HTR-8/SVneo (cell line): ENCODE data around the gene HEPACAM.
A peak's percentile ranks its signal among the peaks of the same experiment; 100 is the strongest.

Experiments
- DNase-seq: peaks from one replicate; pipeline ENCODE4 v3.0.0; 2011; ENCODE audit warnings: low spot score, mixed read lengths; ENCODE audit not compliant: insufficient read length
- FAIRE-seq: peaks from 2 replicates; lab custom pipeline; 2011; peaks lifted over from hg19 to GRCh38; lab: Jason Lieb, UNC

The HEPACAM gene

GRCh38 chr11:124915541-124916369, 20.1 kb downstream of the HEPACAM start:
- FAIRE-seq: no peak
- DNase-seq: no peak

- FAIRE-seq (no peak), DNase-seq (no peak)
These were observed 33.2 kb downstream of the HEPACAM start for GRCh38 chr11:124902616-124903015.

- no peak for FAIRE-seq
These were observed 35.4 kb downstream of the HEPACAM start for GRCh38 chr11:124900464-124900863.

GRCh38 chr11:124899383-124900145, 36.3 kb downstream of the HEPACAM start:
- FAIRE-seq (no peak), DNase-seq (no peak)

More at GRCh38 chr11:124900464-124900863, 35.4 kb downstream of the HEPACAM start:
- peak; percentile 63 for DNase-seq

DNA sequence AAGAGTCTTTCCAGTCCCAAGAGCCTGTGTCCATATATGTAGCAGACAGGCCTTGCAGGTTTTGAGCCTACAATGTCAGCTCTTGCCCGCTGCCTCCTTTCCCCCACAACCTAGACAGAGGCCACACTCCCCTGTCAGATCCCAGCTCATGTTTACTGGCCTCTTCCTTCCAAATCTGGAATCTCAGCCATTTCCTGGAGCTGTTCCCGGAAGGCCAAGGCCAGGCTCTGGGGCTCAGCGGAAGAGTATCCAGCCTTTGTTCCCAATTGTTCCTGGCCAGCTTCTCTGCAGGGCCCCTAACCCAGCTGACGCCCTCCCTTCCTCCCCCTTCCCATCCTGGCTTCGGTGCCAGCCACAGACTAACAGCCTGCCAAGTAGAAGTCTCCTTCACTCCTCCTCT, 37.1 kb downstream of the HEPACAM start:
- no peak for DNase-seq
- no peak for FAIRE-seq

DNA sequence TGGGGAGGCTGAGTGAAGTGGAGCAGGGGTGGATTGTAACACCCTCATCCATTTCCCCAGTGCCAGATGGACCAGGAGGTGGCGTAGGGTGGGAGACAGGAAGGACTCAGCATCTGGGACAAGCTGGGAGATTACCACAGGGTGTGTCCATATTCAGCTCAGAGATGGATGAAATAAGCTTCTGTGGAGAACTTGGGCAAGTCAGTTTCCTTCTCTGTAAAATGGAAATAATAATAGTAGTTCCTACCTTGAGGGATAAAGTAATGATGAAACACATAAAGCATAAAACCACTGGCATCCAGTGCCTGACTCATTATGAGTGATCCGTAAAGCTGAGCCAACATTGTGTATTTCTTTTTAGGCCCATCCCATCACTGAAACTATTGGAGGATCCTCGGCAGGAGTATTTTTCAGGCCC, 37.6 kb downstream of the HEPACAM start:
- DNase-seq (no peak), FAIRE-seq (no peak)

DNA sequence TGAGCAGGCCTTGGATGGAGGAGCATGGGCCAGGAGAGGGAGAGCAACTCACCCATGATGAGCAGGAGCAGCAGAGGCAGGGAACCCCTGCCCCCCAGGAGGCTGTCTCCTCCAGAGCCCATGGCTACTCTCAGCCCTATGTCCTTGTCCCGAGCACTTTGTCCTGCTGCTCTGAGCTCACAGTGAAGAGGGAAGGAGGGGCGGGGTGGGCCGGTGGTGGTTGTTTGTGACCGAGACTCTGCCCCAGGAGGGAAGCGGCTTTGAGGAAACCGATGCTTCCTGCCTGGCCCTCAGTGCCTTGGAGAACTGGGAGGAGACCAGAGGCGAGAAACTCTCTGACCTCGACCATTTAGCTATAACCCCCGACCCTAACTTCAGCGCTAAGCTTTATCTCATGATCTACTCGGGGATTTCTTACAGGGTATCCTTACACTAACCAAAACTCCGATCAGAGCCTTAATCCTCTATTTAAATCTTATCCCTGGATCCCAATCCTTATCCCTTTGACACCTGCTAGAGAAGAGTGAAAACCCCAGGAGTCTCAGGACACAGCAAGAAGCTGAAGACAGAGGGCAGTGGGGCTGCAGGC, 38.1 kb downstream of the HEPACAM start, which contains the start of gene ROBO4:
Gene ROBO4 (minus strand): TSS at position 192 of the 589 bp plus-strand sequence. CDS start 70 bp downstream, at position 122.
- no peak for DNase-seq
- FAIRE-seq: no peak

DNA sequence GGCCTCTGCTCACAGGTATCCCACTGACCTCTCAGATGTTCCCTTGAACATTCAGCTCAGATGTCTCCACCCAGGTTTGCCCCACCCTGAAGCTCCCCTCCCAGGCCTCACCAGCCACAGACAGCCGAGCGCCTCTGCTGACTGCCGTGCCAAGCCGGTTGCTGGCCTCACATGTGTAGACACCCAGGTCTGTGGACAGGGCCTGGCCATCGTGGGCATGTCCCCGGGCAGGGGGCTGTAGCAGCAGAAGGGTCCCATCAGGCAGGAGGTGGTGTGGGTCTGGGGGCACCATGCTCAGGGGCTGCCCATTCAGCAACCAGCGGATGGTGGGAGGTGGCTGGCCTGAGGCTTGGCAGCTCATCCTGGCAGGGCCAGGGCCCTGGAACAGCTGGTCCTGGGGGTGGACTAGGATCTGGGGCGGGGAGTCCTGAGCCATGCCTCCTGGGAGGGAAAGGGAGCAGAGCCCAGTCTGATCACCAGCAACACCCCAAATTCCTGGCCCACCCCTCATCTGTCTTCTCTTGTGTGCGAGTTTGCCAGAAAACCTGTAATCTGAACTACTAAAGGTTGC, 38.9 kb downstream of the HEPACAM start:
- DNase-seq (no peak), FAIRE-seq (no peak)

- DNase-seq (no peak), FAIRE-seq (no peak)
These were observed 39.6 kb downstream of the HEPACAM start for GRCh38 chr11:124896071-124896750.

DNA sequence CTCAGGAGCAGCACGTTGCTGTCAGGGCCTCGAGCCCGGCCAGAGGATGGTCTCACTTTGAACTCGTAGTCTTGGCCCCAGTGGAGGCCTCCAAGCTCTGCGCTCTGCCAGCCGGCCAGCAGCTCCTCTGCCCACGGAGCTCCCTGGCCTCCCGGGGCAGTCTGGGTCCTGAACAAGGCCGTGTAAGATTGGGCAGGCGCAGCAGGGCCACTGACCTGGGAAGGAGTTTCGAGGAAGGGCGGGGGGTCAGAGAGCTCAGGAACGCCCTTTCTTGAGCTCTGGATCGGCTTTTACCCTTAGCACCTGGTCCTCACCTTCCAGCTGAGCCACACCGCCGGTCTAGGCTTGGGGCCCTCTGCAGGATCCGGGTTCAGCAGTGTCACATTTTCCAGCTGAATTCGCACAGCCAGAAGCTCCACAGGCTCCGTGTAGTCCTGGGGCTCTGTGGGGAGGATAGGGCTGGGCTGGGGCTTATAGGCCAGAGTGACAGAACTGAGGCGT, 40.3 kb downstream of the HEPACAM start:
- FAIRE-seq: no peak
- no peak for DNase-seq

DNA sequence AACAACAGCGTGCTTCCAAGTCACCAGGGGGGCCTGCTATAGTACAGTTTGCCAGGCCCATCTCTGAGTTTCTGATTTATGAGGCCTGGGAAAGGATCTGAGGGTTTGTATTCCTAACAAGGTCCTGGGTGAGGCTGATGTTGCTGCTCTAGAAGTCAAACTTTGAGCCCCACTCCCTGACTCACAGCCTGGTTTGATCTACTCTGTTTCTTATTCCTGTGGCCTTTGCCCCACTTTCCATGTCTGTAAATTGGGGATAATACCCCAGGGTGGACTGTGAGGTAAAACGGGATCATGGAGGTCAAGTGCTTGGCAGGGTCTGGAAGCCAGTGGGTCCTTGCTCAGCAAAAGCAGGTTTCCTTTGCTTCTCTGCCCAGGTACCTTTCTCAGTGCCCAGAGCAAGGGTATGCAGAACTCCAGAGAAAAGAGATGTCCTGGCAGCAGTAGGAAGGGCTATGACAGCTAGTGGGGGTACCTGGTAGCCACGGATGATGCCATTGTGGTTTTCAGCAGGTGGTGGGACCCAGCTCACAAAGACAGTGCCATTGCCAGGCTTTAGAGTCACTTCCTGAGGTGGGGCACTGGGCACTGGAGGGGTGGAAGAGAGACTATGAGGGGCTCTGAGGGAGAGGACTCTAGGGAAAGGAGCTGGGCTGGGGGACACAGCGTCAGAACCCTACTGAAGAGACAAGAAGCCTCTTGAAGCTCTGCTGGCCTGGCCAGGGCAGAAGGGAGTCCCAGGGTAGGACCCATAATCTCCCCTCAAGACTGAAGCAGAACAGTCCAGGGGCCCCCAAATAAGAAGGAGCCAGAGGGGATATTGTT, 41.0 kb downstream of the HEPACAM start:
- FAIRE-seq: no peak

GRCh38 chr11:124893781-124894401, 42.0 kb downstream of the HEPACAM start:
- FAIRE-seq (no peak), DNase-seq (no peak)

More for the DNA sequence above, 41.0 kb downstream of the HEPACAM start:
- DNase-seq: no peak

- DNase-seq: no peak
- no peak for FAIRE-seq
These were observed 42.9 kb downstream of the HEPACAM start for GRCh38 chr11:124892750-124893454.

DNA sequence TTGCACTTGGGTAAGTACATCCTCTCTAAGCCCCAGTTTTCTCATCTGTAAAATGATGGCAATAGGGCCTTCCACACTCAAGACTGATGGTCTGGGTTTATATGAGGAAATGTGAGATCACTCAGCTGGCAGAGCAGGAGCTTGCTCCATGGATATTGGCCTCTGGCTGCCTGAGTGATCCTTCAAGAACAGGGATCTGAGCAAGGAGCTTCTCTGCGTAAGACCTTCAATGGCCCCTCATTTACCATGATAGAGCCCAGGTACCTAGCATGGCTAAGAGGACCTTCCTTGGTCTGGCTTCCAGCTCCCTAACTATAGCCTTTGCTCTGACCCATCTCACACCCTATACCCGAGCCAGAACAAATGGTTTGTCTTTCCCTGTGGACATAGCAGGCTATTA, 43.7 kb downstream of the HEPACAM start:
- DNase-seq (no peak), FAIRE-seq (no peak)

DNA sequence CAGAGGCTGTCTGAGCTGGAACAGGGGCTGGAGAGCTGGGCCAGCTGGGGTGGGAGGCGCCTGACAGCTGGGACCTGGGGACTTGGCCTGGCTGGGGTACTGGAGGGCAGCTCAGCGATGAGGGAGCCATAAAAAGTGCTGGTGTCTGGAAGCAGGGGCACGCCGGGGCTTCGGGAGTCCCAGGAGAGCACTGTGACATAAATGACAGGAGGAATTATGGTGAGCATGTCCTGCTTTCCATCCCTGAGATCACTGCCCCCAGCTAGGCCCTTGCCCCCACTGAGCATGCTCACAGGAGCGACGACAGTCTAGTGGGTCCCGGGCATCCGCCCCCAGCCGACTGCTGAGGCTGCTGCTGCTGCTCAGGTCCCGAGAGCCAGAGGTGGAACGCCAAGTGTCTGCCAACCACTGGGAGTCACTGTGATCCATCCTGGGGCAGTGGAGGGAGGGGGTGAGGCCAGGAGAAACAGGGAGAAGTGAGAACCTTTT, 44.4 kb downstream of the HEPACAM start:
- no peak for FAIRE-seq
- no peak for DNase-seq

DNA sequence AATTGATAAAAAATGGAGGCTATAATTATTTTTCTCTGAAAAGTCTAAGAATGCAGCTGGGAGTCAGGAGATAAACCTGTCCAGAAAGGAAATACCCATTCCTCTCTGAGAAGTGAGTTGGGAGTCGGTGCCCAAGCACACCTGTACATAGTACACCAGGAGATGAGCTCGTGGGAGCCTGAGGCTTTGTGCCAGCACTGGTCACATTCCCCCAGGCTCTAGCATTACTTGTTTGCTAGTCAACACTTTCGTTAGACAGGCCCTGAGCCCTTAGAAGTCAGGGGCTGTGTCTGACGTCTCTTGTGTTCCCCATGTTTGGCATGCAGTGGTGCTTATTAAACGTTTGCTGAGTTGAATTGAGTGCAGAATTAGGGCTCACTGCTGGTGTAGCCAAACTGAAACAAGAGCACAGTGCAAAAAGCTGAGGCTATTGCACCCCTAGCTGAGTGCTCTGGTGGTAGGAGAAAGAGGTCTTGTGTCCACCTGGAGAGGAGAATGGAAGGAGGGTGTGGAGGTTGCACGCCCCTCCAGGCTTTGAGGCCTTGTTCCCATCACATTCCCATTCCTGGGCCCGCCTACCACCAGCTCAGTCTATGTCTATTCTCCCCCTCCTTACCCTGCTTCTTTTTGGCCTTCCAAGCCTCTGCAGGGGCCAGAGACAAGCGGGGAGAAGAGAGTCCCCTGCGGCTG, 45.0 kb downstream of the HEPACAM start:
- no peak for FAIRE-seq

DNA sequence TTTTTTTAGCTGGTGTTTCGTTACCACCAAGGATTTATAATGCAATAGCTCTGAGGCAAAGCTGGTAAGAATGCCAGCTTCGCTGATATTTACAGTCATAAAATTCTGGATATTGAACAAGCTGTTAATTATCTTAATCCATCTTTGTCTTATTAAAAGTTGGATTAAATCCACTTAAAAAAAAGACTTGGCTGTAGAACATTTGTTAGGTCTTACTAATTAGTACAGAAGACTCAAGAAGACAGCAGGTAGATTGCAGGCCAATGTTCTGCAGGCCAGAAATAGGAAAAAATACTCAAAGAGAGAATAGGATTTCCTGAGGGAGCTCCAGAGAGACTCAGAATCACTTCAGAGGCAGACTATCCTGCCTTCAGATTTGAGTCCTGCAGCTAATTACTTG, 45.7 kb downstream of the HEPACAM start:
- FAIRE-seq (no peak), DNase-seq (no peak)

More for the DNA sequence above, 45.0 kb downstream of the HEPACAM start:
- no peak for DNase-seq
